Measurements from ENCODE around the gene AXIN1.

Gene AXIN1

GRCh38 chr16:284204-285120, 68.1 kb downstream of the AXIN1 start:
- Histone ChIP-seq H3K9ac (ENCODE audit: low read depth, low read length) (no peak overlapping the region), H3K4me3 (ENCODE audit: low read depth, low read length) (no peak overlapping the region), H3K27me3 (ENCODE audit: control insufficient read depth, insufficient read depth, low read length) (no peaks in the 10 kb centered on the region)

DNA sequence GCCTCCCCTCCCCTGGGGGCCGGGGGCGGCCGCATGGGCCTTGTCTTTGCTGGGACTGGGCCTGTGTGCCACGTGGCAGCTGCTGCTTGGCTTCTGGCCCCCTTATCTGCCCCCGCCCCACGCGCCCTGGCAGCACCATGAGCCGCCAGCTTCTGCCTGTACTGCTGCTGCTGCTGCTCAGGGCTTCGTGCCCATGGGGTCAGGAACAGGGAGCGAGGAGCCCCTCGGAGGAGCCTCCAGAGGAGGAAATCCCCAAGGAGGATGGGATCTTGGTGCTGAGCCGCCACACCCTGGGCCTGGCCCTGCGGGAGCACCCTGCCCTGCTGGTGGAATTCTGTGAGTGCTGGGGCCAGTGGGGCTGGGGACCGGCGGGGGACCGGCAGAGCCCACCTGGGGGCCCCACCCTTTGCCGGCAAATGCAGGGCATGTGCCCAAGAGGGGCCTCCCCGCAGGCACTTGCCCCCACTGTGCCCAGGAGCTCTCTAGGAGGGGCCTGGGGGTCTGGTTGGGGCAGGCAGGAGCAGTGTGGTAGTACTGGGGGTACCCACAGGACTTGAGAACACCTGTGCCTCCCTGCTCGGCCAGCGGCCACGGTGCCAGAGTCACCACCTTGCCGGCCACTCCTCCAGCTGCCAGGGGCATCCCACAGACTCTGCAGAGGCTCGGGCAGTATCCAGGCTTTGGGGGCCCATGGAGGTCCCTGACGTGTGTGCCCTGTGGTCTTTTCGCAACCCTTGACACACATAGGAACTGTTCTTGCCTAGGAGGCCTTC, 69.3 kb downstream of the AXIN1 start, which contains the start of gene PDIA2:
PDIA2 (plus strand) TSS at position 132 of the 773 bp plus-strand sequence; CDS start at position 138, 6 bp downstream.
- Histone ChIP-seq H3K36me3 (ENCODE audit: control insufficient read depth, insufficient read depth, low read length) (peaks cover 13% of the 10 kb centered on the region), H3K9ac (ENCODE audit: low read depth, low read length) (no peak within 1 kb of the TSS), H3K4me3 (ENCODE audit: low read depth, low read length) (no peak within 1 kb of the TSS), H3K9me3 (ENCODE audit: control insufficient read depth, insufficient read depth, low read length) (no peaks in the 10 kb centered on the region), H3K4me1 (ENCODE audit: control insufficient read depth, insufficient read depth, low read length) (no peaks in the 10 kb centered on the region), H3K27me3 (ENCODE audit: control insufficient read depth, insufficient read depth, low read length) (peaks cover 3% of the 10 kb centered on the region)

More at GRCh38 chr16:284204-285120, 68.1 kb downstream of the AXIN1 start:
- Histone ChIP-seq H3K9me3 (ENCODE audit: control insufficient read depth, insufficient read depth, low read length) (no peaks in the 10 kb centered on the region), H3K4me1 (ENCODE audit: control insufficient read depth, insufficient read depth, low read length) (no peaks in the 10 kb centered on the region), H3K36me3 (ENCODE audit: control insufficient read depth, insufficient read depth, low read length) (peaks cover 20% of the 10 kb centered on the region)

DNA sequence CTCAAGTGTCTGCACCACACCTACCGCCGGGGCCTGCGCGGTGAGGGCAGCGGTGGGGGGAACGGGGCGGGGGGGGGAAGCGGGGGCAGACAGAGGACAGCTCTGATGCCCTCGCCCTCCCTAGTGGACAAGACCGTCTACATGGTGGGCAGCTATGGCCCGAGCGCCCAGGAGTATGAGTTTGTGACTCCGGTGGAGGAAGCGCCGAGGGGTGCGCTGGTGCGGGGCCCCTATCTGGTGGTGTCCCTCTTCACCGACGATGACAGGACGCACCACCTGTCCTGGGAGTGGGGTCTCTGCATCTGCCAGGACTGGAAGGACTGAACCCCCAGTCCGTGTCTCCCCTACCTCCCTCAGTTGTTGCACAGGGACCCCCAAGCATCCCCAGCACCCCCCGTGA, 70.0 kb downstream of the AXIN1 start:
- Histone ChIP-seq H3K4me1 (ENCODE audit: control insufficient read depth, insufficient read depth, low read length) (no peaks in the 10 kb centered on the region), H3K9me3 (ENCODE audit: control insufficient read depth, insufficient read depth, low read length) (no peaks in the 10 kb centered on the region), H3K36me3 (ENCODE audit: control insufficient read depth, insufficient read depth, low read length) (peaks cover 8% of the 10 kb centered on the region), H3K9ac (ENCODE audit: low read depth, low read length) (no peak overlapping the region), H3K27me3 (ENCODE audit: control insufficient read depth, insufficient read depth, low read length) (peaks cover 3% of the 10 kb centered on the region), H3K4me3 (ENCODE audit: low read depth, low read length) (no peak overlapping the region)

- H3K27me3 ChIP-seq (ENCODE audit: control insufficient read depth, insufficient read depth, low read length) = peaks cover 3% of the 10 kb centered on the region
- H3K36me3 ChIP-seq (ENCODE audit: control insufficient read depth, insufficient read depth, low read length) = peaks cover 3% of the 10 kb centered on the region
- no peak overlapping the region for H3K4me3 ChIP-seq (ENCODE audit: low read depth, low read length)
- H3K4me1 ChIP-seq (ENCODE audit: control insufficient read depth, insufficient read depth, low read length) = no peaks in the 10 kb centered on the region
- H3K9me3 ChIP-seq (ENCODE audit: control insufficient read depth, insufficient read depth, low read length) = no peaks in the 10 kb centered on the region
- no peak overlapping the region for H3K9ac ChIP-seq (ENCODE audit: low read depth, low read length)
These were observed 70.8 kb downstream of the AXIN1 start for GRCh38 chr16:281660-282255.

GRCh38 chr16:280991-281659, 71.4 kb downstream of the AXIN1 start:
- no peaks in the 10 kb centered on the region for H3K4me1 ChIP-seq (ENCODE audit: control insufficient read depth, insufficient read depth, low read length)
- no peaks in the 10 kb centered on the region for H3K9me3 ChIP-seq (ENCODE audit: control insufficient read depth, insufficient read depth, low read length)
- no peak overlapping the region for H3K9ac ChIP-seq (ENCODE audit: low read depth, low read length)
- peaks cover 3% of the 10 kb centered on the region for H3K36me3 ChIP-seq (ENCODE audit: control insufficient read depth, insufficient read depth, low read length)
- H3K27me3 ChIP-seq (ENCODE audit: control insufficient read depth, insufficient read depth, low read length) = peaks cover 9% of the 10 kb centered on the region
- H3K4me3 ChIP-seq (ENCODE audit: low read depth, low read length) = peak overlapping the region; percentile 45

GRCh38 chr16:280552-280951, 72.0 kb downstream of the AXIN1 start, which contains the start of gene ARHGDIG:
TSS of gene ARHGDIG (plus strand) at chr16:280591. CDS start at chr16:280681, 90 bp downstream.
- Histone ChIP-seq H3K36me3 (ENCODE audit: control insufficient read depth, insufficient read depth, low read length) (peaks cover 3% of the 10 kb centered on the region), H3K9ac (ENCODE audit: low read depth, low read length) (no peak within 1 kb of the TSS), H3K4me1 (ENCODE audit: control insufficient read depth, insufficient read depth, low read length) (no peaks in the 10 kb centered on the region), H3K9me3 (ENCODE audit: control insufficient read depth, insufficient read depth, low read length) (no peaks in the 10 kb centered on the region), H3K27me3 (ENCODE audit: control insufficient read depth, insufficient read depth, low read length) (peaks cover 10% of the 10 kb centered on the region), H3K4me3 (ENCODE audit: low read depth, low read length) (peak within 1 kb of the TSS; percentile 45)

DNA sequence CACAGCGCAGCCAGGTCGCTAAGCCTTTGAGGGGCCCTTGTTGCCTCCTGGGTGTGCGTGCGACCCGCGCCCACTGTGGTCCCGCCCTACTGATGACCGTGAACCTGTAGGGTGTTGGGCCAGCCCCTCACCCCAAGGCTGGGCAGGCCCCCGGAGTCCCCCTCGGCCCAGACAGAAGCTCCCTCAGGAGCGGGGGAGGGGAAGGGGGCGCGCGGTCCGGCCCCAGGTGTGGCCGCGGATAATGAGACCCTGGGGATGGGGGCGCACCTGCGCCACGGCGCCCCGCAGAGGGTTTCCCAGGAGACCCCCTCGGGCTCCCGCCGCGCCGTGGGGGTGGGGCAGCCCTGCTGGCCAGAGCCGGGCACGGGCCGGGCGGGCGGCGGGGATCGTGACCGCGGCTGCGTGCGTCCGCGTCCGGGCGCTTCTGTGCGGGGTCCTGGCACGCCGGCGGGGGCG, 72.5 kb downstream of the AXIN1 start:
- no peaks in the 10 kb centered on the region for H3K9me3 ChIP-seq (ENCODE audit: control insufficient read depth, insufficient read depth, low read length)
- no peak overlapping the region for H3K9ac ChIP-seq (ENCODE audit: low read depth, low read length)
- peaks cover 3% of the 10 kb centered on the region for H3K36me3 ChIP-seq (ENCODE audit: control insufficient read depth, insufficient read depth, low read length)
- H3K27me3 ChIP-seq (ENCODE audit: control insufficient read depth, insufficient read depth, low read length) = peaks cover 13% of the 10 kb centered on the region
- H3K4me3 ChIP-seq (ENCODE audit: low read depth, low read length) = no peak overlapping the region
- no peaks in the 10 kb centered on the region for H3K4me1 ChIP-seq (ENCODE audit: control insufficient read depth, insufficient read depth, low read length)

DNA sequence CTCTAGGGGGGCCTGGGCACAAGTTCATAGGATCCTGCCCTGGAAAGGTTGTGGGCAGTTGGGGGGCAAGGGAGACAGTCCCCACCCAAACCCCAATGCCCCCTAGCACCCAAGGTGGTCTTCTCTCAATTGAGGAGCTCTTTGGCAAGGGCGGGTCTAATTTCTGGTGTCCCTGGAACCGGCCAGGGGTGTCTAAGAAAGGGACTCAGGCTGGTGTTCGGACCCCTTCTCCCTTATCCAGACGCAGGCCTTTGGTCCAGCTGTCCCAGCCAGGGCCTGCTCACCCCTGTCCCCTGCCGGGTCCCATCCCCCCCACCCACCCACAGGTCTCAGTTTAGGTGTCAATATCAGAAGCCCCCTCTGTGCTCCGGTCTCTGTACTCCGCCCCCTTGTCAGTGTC, 73.0 kb downstream of the AXIN1 start:
- H3K4me3 ChIP-seq (ENCODE audit: low read depth, low read length) = no peak overlapping the region
- H3K27me3 ChIP-seq (ENCODE audit: control insufficient read depth, insufficient read depth, low read length) = peaks cover 18% of the 10 kb centered on the region
- no peaks in the 10 kb centered on the region for H3K36me3 ChIP-seq (ENCODE audit: control insufficient read depth, insufficient read depth, low read length)
- H3K4me1 ChIP-seq (ENCODE audit: control insufficient read depth, insufficient read depth, low read length) = no peaks in the 10 kb centered on the region
- H3K9ac ChIP-seq (ENCODE audit: low read depth, low read length) = no peak overlapping the region
- no peaks in the 10 kb centered on the region for H3K9me3 ChIP-seq (ENCODE audit: control insufficient read depth, insufficient read depth, low read length)

DNA sequence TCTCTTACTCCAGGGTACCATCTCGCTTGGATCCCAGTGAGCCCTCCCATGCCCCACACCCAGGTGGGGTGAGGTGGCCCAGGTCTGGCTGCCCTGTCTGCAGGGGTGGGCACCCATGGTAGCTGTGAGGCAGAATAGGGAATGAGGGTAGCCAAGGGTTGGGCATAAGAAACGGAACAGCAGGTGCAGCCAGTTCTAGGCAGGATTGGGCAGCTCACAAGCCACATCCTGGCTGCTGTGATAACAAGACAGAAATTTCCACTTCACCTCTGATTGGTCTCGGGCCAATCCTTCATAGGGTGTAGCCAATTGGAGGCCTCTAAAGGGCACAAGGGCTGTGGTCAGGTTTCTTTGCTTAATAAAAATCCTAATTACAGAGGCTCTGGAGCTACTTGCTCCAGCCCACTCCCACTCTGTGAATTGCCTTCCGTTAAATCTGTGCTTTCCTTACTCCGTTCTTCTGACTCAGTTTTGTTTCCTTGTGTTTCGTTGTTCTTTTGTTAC, 73.6 kb downstream of the AXIN1 start:
- Histone ChIP-seq H3K4me3 (ENCODE audit: low read depth, low read length) (no peak overlapping the region), H3K27me3 (ENCODE audit: control insufficient read depth, insufficient read depth, low read length) (peaks cover 22% of the 10 kb centered on the region)

GRCh38 chr16:276426-277077, 76.0 kb downstream of the AXIN1 start:
- Histone ChIP-seq H3K4me1 (ENCODE audit: control insufficient read depth, insufficient read depth, low read length) (no peaks in the 10 kb centered on the region), H3K9me3 (ENCODE audit: control insufficient read depth, insufficient read depth, low read length) (no peaks in the 10 kb centered on the region), H3K36me3 (ENCODE audit: control insufficient read depth, insufficient read depth, low read length) (no peaks in the 10 kb centered on the region), H3K9ac (ENCODE audit: low read depth, low read length) (no peak overlapping the region), H3K27me3 (ENCODE audit: control insufficient read depth, insufficient read depth, low read length) (peaks cover 22% of the 10 kb centered on the region), H3K4me3 (ENCODE audit: low read depth, low read length) (no peak overlapping the region)

More for the DNA sequence above, 73.6 kb downstream of the AXIN1 start:
- Histone ChIP-seq H3K9me3 (ENCODE audit: control insufficient read depth, insufficient read depth, low read length) (no peaks in the 10 kb centered on the region), H3K9ac (ENCODE audit: low read depth, low read length) (no peak overlapping the region), H3K36me3 (ENCODE audit: control insufficient read depth, insufficient read depth, low read length) (no peaks in the 10 kb centered on the region), H3K4me1 (ENCODE audit: control insufficient read depth, insufficient read depth, low read length) (no peaks in the 10 kb centered on the region)
